ENCODE measurements around the gene SLTM.

DNA sequence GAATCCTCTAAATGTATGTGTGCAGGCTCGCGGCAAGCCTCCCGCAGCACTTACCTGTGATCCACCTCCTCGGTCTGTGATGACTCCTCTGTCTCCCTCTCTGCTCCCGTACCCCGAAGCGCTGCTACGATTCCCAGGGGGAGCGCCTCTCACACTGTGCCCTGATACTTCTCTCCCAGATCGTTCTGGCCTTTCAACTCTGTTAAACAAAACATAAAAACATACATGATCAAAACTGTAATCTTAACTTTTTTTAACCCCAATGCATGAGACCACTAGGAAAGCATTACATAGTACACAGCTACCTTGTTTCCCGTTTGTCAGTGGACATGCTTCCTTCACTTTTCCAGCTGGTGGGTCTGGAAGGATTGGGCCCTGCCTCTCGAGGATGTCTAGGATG lies 46.6 kb downstream of the SLTM start:
- TF ChIP-seq FOXP2 (optimal IDR thresholded peaks at IDR 0.05; ENCODE audit: borderline replicate concordance, extremely low read depth, extremely low read length, insufficient read depth) = no peak
- no peak for TF ChIP-seq POLR2AphosphoS5 (IDR thresholded peaks at IDR 0.05; ENCODE audit: low read depth, low read length)
- no peak for TF ChIP-seq TAF1 (IDR thresholded peaks at IDR 0.05; ENCODE audit: borderline replicate concordance, insufficient read depth, low read length)

All from PFSK-1 (cell line).